ENCODE measurements around the gene ABTB2.

Gene ABTB2

GRCh38 chr11:34278693-34279297, 79.0 kb downstream of the ABTB2 start:
- DNase-seq = no peak

GRCh38 chr11:34278175-34278574, 79.6 kb downstream of the ABTB2 start:
- no peak for DNase-seq

GRCh38 chr11:34277171-34277570, 80.6 kb downstream of the ABTB2 start:
- no peak for DNase-seq

GRCh38 chr11:34276352-34276864, 81.4 kb downstream of the ABTB2 start:
- DNase-seq = no peak

GRCh38 chr11:34275486-34275885, 82.3 kb downstream of the ABTB2 start:
- no peak for DNase-seq

- DNase-seq = peak; percentile 89
These were observed 83.0 kb downstream of the ABTB2 start for GRCh38 chr11:34274712-34275398.

- no peak for DNase-seq
These were observed 84.7 kb downstream of the ABTB2 start for GRCh38 chr11:34273099-34273498.

- DNase-seq = no peak
These were observed 86.1 kb downstream of the ABTB2 start for GRCh38 chr11:34271727-34272126.

GRCh38 chr11:34270711-34271110, 87.1 kb downstream of the ABTB2 start:
- no peak for DNase-seq

GRCh38 chr11:34269694-34270245, 88.0 kb downstream of the ABTB2 start:
- no peak for DNase-seq

GRCh38 chr11:34268906-34269430, 88.8 kb downstream of the ABTB2 start:
- DNase-seq = no peak

GRCh38 chr11:34267417-34267816, 90.4 kb downstream of the ABTB2 start:
- no peak for DNase-seq

- DNase-seq = no peak
These were observed 90.8 kb downstream of the ABTB2 start for GRCh38 chr11:34267013-34267412.

- DNase-seq = no peak
These were observed 91.5 kb downstream of the ABTB2 start for GRCh38 chr11:34266090-34266912.

GRCh38 chr11:34264303-34265110, 93.3 kb downstream of the ABTB2 start:
- DNase-seq = no peak

GRCh38 chr11:34263441-34264091, 94.2 kb downstream of the ABTB2 start:
- peak; percentile 96 for DNase-seq

GRCh38 chr11:34262531-34263081, 95.2 kb downstream of the ABTB2 start:
- DNase-seq = peak; percentile 48

GRCh38 chr11:34261820-34262219, 96.0 kb downstream of the ABTB2 start:
- no peak for DNase-seq

GRCh38 chr11:34261095-34261494, 96.7 kb downstream of the ABTB2 start:
- no peak for DNase-seq

- DNase-seq = no peak
These were observed 97.7 kb downstream of the ABTB2 start for GRCh38 chr11:34260072-34260575.

GRCh38 chr11:34259087-34259486, 98.7 kb downstream of the ABTB2 start:
- DNase-seq = no peak

All from NCI-H2029 treated with DMSO at 0.1 percent for 48 hours (cell line).